Mesodermal cell (in vitro differentiated cells): Measurements from ENCODE around the gene GLI1.
"Not testable (repeated sequence)": the region's sequence is repeated elsewhere in the genome, so short reads cannot be mapped to it uniquely, and the experiment has no call there.

ENCODE experiments used
- H3K27ac ChIP-seq: 2 replicates; pipeline ENCODE4 v1.7.0; 2013; ENCODE audit warnings: mild to moderate bottlenecking, low read depth, low read length, moderate library complexity; ENCODE audit not compliant: severe bottlenecking
- H3K36me3 ChIP-seq: 2 replicates; pipeline ENCODE4 v1.7.1; 2013; ENCODE audit warnings: mild to moderate bottlenecking, low read length, moderate library complexity; ENCODE audit not compliant: control insufficient read depth, insufficient read depth
- H3K4me1 ChIP-seq: one replicate; pipeline ENCODE4 v1.7.1; 2013; ENCODE audit warnings: mild to moderate bottlenecking, low read length; ENCODE audit not compliant: insufficient read depth, control insufficient read depth, poor library complexity, severe bottlenecking
- H3K4me3 ChIP-seq: 2 replicates; pipeline ENCODE4 v1.7.0; 2013; ENCODE audit warnings: low read length, control low read depth, mild to moderate bottlenecking; ENCODE audit not compliant: insufficient read depth, poor library complexity, severe bottlenecking; ENCODE audit errors: extremely low read depth
- H3K9me3 ChIP-seq: 2 replicates; pipeline ENCODE4 v1.7.1; 2013; ENCODE audit warnings: mild to moderate bottlenecking, low read length, moderate library complexity; ENCODE audit not compliant: control insufficient read depth
- WGBS, 2 experiments: methylation state at CpG; one replicate each; pipeline ENCODE4 v1.1.5; 2013; ENCODE audit warnings: missing lambda C conversion rate in 2 of 2; ENCODE audit not compliant: insufficient coverage in 2 of 2; 5-methylcytosine and 5-hydroxymethylcytosine counted together

GLI1 gene

GRCh38 chr12:57429473-57430111 is 30.0 kb upstream of the GLI1 start:
- no peaks in the 10 kb centered on the region for H3K4me1 ChIP-seq
- H3K9me3 ChIP-seq = no peaks in the 10 kb centered on the region
- peak overlapping the region; percentile 95 for H3K27ac ChIP-seq
- WGBS, 2 experiments = 31 to 49% methylated on average over 5 to 6 of the region's 9 CpGs
- peak overlapping the region; percentile 57 for H3K4me3 ChIP-seq
- peaks cover 9% of the 10 kb centered on the region for H3K36me3 ChIP-seq

GRCh38 chr12:57430112-57430930 is 29.3 kb upstream of the GLI1 start:
- Histone ChIP-seq H3K27ac (peak overlapping the region; percentile 95), H3K9me3 (no peaks in the 10 kb centered on the region), H3K36me3 (peaks cover 4% of the 10 kb centered on the region), H3K4me1 (no peaks in the 10 kb centered on the region), H3K4me3 (peak overlapping the region; percentile 57)
- WGBS, 2 experiments = 0 to 2% methylated on average over 29 to 37 of the region's 74 CpGs

DNA sequence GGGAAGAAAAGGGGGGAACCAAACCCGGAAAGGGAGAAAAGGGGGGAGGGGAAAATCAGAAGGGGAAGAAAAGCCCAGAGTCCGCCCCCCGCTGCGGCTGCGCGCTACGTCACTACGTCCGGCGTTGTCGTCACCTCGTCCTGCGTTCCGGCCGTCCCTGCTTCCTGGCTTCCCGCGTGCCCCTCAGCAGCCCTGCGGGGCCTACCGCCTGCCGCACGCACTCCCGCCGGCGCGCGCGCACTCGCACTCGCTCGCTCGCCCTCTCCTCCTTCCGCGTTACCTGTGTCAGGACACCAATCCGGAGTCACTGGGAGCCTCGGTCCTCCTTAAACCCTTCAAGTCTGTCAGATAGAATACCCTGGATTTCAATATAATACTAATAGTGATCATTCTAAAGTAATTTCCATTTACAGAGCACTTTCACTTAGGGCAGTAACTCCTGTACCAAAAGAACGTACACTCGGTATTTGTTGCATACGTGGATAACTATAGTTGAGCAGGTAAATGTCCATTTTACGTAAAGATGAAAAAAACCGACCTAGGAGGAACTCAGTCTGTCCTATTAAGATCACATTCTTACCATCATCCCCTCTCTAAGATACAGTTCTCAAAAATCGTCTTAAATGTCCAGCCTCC is 28.5 kb upstream of the GLI1 start, which contains the start of gene R3HDM2:
R3HDM2 (minus strand) TSS at position 113 of the 636 bp plus-strand sequence. CDS start 120,615 bp downstream, outside the sequence.
- no peaks in the 10 kb centered on the region for H3K36me3 ChIP-seq
- 9 to 10% methylated on average over 28 to 33 of the region's 41 CpGs for WGBS, 2 experiments
- no peaks in the 10 kb centered on the region for H3K9me3 ChIP-seq
- peak within 1 kb of the TSS; percentile 57 for H3K4me3 ChIP-seq
- peak within 1 kb of the TSS; percentile 95 for H3K27ac ChIP-seq
- H3K4me1 ChIP-seq = no peaks in the 10 kb centered on the region

DNA sequence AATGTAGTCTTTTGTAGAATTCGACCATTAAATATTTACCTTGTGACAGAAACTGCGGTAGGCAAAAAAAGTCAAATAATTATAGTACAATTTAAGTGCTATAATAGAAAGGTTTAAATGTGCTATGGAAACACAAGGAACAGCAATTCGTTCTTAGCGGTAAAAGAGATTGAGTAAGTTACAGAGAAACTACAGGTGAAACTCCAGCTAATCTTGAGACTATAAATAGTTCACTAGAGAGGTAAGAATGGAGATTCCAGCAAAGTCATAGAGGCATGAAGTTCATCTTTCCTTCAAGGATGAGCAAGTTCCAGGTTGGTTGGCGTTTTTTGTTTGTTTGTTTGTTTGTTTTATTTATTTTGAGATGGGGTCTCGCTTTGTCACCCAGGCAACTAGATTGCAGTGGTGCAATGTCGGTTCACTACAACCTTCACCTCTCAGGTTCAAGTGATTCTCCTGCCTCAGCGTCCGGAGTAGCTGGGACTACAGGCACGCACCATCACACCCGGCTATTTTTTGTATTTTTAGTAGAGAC is 27.9 kb upstream of the GLI1 start:
- Histone ChIP-seq H3K36me3 (no peaks in the 10 kb centered on the region), H3K4me3 (peak overlapping the region; percentile 57), H3K27ac (peak overlapping the region; percentile 95), H3K4me1 (no peaks in the 10 kb centered on the region), H3K9me3 (no peaks in the 10 kb centered on the region)
- 95% methylated on average over 4 to 7 of the region's 11 CpGs for WGBS, 2 experiments

DNA sequence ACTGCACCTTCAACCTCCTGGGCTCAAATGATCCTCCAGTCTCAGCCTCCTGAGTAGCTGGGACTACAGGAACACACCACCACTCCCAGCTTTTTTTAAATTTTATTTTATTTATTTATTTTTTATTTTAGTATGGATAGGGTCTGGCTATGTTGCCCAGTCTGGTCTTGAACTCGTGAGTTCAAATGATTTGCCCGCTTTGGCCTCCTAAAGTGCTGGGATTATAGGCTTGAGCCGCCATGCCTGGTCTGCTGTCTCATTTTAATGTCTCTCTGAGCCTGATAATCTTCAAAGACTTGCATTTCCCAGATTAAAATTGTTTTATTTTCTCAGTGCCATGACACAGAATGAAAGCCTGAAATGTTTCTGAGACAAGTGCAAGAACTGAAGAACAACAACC is 26.2 kb upstream of the GLI1 start:
- no peaks in the 10 kb centered on the region for H3K4me1 ChIP-seq
- WGBS, 2 experiments = 86 to 88% methylated on average over 3 of the region's 3 CpGs
- H3K9me3 ChIP-seq = no peaks in the 10 kb centered on the region
- no peaks in the 10 kb centered on the region for H3K36me3 ChIP-seq
- H3K27ac ChIP-seq = no peak overlapping the region
- H3K4me3 ChIP-seq = no peak overlapping the region

DNA sequence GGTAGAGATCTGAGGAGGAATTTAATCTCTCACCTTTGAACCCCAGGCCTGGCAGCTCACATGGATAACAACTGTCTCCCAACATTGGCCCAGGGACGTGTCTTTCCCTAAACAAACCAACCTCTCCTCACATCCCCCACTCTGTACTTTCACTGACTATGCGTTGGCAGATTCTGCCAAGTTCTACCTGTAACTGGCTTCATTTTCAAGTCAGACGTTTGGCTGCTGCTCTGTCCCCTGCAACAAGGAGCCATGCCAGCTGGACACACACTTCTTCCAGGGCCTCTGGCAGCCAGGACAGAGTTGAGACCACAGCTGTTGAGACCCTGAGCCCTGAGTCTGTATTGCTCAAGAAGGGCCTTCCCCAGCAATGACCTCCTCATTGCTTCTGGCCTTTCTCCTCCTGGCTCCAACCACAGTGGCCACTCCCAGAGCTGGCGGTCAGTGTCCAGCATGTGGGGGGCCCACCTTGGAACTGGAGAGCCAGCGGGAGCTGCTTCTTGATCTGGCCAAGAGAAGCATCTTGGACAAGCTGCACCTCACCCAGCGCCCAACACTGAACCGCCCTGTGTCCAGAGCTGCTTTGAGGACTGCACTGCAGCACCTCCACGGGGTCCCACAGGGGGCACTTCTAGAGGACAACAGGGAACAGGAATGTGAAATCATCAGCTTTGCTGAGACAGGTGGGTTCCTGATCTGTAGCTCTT is 24.9 kb upstream of the GLI1 start, which contains the start of gene INHBC:
INHBC (plus strand) TSS at position 268 of the 707 bp plus-strand sequence; CDS start at position 371, 103 bp downstream.
- no peaks in the 10 kb centered on the region for H3K9me3 ChIP-seq
- no peak within 1 kb of the TSS for H3K27ac ChIP-seq
- WGBS, 2 experiments = 86 to 95% methylated on average over 7 to 8 of the region's 8 CpGs

DNA sequence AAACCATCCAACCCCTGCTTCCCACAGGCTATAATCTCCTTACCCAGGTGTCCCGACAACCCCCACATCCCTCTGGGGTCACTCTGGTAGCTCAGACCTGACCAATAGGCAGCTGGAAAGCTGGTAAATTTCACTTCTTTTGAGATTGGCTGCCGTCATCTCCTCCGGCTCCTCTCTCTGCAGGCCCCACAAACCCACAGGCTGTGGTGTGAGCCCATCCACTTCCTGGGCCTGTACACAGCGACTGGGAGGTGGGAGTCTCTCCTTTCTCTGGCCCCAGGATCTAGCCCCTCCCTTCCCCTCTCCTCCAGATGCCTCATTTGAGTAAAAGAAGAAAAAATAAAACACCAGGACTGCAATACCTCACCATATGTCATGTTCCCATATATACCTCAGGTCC is 24.3 kb upstream of the GLI1 start:
- Histone ChIP-seq H3K27ac (no peak overlapping the region), H3K9me3 (no peaks in the 10 kb centered on the region)
- 75 to 83% methylated on average over 3 to 4 of the region's 4 CpGs for WGBS, 2 experiments

More for the DNA sequence above, 24.9 kb upstream of the GLI1 start, which contains the start of gene INHBC:
- H3K4me1 ChIP-seq = no peaks in the 10 kb centered on the region
- no peak within 1 kb of the TSS for H3K4me3 ChIP-seq
- H3K36me3 ChIP-seq = no peaks in the 10 kb centered on the region

GRCh38 chr12:57438400-57438799 is 21.2 kb upstream of the GLI1 start:
- Histone ChIP-seq H3K4me3 (no peak overlapping the region), H3K27ac (no peak overlapping the region), H3K9me3 (peaks cover 6% of the 10 kb centered on the region), H3K36me3 (no peaks in the 10 kb centered on the region), H3K4me1 (no peaks in the 10 kb centered on the region)
- WGBS, 2 experiments = 100% methylated on average over 1 of the region's 1 CpG

More for the DNA sequence above, 24.3 kb upstream of the GLI1 start:
- Histone ChIP-seq H3K4me3 (no peak overlapping the region), H3K4me1 (no peaks in the 10 kb centered on the region), H3K36me3 (no peaks in the 10 kb centered on the region)

DNA sequence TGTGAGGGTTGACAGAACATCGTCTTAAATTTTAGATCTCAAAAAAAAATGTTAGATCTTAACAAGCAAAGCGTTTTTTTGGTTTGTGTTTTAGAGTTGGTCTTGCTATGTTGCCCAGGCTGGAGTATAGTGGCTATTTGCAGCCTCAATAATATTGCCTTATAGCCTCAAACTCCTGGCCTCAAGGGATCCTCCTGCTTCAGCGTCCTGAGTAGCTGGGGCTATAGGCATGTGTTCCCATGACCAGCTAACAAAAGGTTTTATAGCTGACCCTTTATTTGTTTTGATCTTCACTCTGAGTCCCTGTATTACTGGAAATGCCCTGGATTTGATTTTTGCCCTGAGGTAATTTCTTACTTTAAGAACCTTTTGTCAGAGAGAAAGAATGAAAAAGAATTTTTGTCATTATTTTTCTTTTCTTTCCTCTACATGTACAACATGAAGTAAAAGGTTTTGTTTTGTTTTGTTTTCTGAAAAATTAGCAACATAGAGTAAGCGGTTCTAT is 19.8 kb upstream of the GLI1 start:
- Histone ChIP-seq H3K4me1 (no peaks in the 10 kb centered on the region), H3K27ac (no peak overlapping the region), H3K9me3 (peaks cover 6% of the 10 kb centered on the region), H3K36me3 (no peaks in the 10 kb centered on the region), H3K4me3 (no peak overlapping the region)
- WGBS, 2 experiments = 80 to 90% methylated on average over 1 to 2 of the region's 4 CpGs

GRCh38 chr12:57441393-57441792 is 18.2 kb upstream of the GLI1 start:
- WGBS, 2 experiments = no CpG with 5 or more reads among the region's 2 CpGs

More at GRCh38 chr12:57441393-57441792, 18.2 kb upstream of the GLI1 start:
- not testable (repeated sequence) for H3K36me3 ChIP-seq, H3K9me3 ChIP-seq, H3K27ac ChIP-seq, H3K4me3 ChIP-seq, H3K4me1 ChIP-seq
